Mesothelial cell of epicardium (in vitro differentiated cells): ENCODE data around the gene INO80. TPM values are rescaled to one million over a fixed set of nuclear protein-coding genes. Genes with fewer than 3 reads are reported as not detected.
"Not testable (repeated sequence)": the region's sequence is repeated elsewhere in the genome, so short reads cannot be mapped to it uniquely, and the experiment has no call there.

Experiments
- DNase-seq, 2 experiments: peaks; one replicate each; pipeline ENCODE4 v3.0.0; 2021; ENCODE audit warnings: low spot score in 2 of 2; ENCODE audit not compliant: unreplicated experiment in 2 of 2
- H3K27ac Mint-ChIP-seq: 2 replicates; pipeline ENCODE4 v1.8.0; 2021; ENCODE audit warnings: mixed read lengths
- H3K27me3 Mint-ChIP-seq: 2 replicates; pipeline ENCODE4 v1.8.0; 2021; ENCODE audit warnings: low read depth, mixed read lengths
- H3K36me3 Mint-ChIP-seq: 2 replicates; pipeline ENCODE4 v1.8.0; 2021; ENCODE audit warnings: mixed read lengths
- H3K4me1 Mint-ChIP-seq: 2 replicates; pipeline ENCODE4 v1.8.0; 2021; ENCODE audit warnings: mixed read lengths
- H3K4me3 Mint-ChIP-seq: 2 replicates; pipeline ENCODE4 v1.8.0; 2021; ENCODE audit warnings: mild to moderate bottlenecking, moderate library complexity, mixed read lengths
- H3K9me3 Mint-ChIP-seq: 2 replicates; pipeline ENCODE4 v1.8.0; 2021; ENCODE audit warnings: mixed read lengths
- total RNA-seq: library from RNA; stranded (reverse); gene quantifications from 3 replicates; pipeline ENCODE4 v1.2.1, GENCODE V29; 2021
- TF ChIP-seq, protein P1 (sequence below): fragments of 200-600 bp; sonication (generic); IDR thresholded peaks from one replicate; pipeline ENCODE4 v1.5.0; 2021; ENCODE audit warnings: antibody characterized with exemption; ENCODE audit not compliant: unreplicated experiment

Gene INO80
- total RNA-seq, 1 donor from 2014 or later, result 23.7 TPM

DNA sequence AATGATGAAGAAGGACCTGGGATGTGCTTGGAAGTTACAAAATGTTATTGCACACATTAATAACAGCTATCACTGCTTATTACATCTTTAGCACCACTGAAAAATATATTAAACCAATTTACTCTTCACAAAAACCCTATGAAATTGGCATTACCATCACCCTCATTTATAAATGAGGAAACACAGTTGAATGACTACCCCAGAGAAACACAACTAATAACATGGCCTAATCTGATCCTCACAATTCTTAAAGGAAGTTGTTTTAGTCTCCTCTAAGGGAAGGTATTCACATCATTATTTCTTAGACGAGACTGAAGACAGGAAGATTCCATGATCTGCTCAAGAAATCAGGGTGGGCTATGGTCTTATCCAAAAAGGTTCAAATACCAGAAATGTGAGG is 35.9 kb downstream of the INO80 start:
- TF ChIP-seq, protein P1, sequence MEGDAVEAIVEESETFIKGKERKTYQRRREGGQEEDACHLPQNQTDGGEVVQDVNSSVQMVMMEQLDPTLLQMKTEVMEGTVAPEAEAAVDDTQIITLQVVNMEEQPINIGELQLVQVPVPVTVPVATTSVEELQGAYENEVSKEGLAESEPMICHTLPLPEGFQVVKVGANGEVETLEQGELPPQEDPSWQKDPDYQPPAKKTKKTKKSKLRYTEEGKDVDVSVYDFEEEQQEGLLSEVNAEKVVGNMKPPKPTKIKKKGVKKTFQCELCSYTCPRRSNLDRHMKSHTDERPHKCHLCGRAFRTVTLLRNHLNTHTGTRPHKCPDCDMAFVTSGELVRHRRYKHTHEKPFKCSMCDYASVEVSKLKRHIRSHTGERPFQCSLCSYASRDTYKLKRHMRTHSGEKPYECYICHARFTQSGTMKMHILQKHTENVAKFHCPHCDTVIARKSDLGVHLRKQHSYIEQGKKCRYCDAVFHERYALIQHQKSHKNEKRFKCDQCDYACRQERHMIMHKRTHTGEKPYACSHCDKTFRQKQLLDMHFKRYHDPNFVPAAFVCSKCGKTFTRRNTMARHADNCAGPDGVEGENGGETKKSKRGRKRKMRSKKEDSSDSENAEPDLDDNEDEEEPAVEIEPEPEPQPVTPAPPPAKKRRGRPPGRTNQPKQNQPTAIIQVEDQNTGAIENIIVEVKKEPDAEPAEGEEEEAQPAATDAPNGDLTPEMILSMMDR, result no peak
- H3K4me1 Mint-ChIP-seq, result no peaks in the 10 kb centered on the region
- H3K27me3 Mint-ChIP-seq, result no peaks in the 10 kb centered on the region
- no peak overlapping the region for H3K4me3 Mint-ChIP-seq
- peaks cover 47% of the 10 kb centered on the region for H3K36me3 Mint-ChIP-seq
- no peaks in the 10 kb centered on the region for H3K9me3 Mint-ChIP-seq
- no peak for DNase-seq
- H3K27ac Mint-ChIP-seq, result no peak overlapping the region

DNA sequence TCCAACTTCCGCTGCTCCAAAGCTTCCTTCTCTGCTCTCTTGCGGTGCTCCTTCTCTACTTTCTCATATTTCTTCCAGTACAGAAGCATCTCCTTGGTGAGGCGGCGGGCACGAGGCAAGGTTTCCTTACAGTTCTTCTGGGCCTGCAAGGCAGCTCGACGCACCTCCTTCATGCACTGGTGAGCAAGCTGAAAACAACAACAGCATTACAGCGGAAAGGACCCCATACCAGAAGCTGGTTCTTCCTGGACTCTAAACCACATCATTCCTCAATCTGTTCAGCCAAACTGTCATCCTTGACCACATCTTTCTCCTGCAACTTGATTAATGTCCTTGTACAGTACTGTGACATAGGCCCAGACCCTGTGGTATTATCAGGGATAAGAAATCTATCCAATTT is 36.4 kb downstream of the INO80 start:
- no peaks in the 10 kb centered on the region for H3K27me3 Mint-ChIP-seq
- no peak overlapping the region for H3K27ac Mint-ChIP-seq
- no peak overlapping the region for H3K4me3 Mint-ChIP-seq
- no peaks in the 10 kb centered on the region for H3K4me1 Mint-ChIP-seq
- no peak for DNase-seq
- TF ChIP-seq, protein P1, result no peak
- H3K36me3 Mint-ChIP-seq, result peaks cover 46% of the 10 kb centered on the region
- no peaks in the 10 kb centered on the region for H3K9me3 Mint-ChIP-seq

DNA sequence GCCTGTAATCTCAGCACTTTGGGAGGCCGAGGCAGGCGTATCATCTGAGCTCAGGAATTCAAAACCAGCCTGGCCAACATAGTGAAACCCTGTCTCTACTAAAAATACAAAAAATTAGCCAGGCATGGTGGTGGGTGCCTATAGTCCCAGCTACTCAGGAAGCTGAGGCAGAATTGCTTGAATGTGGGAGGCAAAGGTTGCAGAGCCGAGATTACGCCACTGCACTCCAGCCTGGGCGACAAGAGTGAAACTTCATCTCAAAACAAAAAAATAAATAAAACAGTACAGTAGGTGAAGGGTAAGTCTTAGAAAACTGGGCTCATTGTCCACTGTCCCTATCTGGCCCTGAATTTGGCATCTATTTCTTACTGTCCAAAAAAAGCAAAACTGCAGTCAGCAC is 37.2 kb downstream of the INO80 start:
- not testable (repeated sequence) for H3K4me3 Mint-ChIP-seq, H3K27ac Mint-ChIP-seq, H3K9me3 Mint-ChIP-seq, H3K27me3 Mint-ChIP-seq, H3K4me1 Mint-ChIP-seq, DNase-seq
- peaks cover 45% of the 10 kb centered on the region for H3K36me3 Mint-ChIP-seq

DNA sequence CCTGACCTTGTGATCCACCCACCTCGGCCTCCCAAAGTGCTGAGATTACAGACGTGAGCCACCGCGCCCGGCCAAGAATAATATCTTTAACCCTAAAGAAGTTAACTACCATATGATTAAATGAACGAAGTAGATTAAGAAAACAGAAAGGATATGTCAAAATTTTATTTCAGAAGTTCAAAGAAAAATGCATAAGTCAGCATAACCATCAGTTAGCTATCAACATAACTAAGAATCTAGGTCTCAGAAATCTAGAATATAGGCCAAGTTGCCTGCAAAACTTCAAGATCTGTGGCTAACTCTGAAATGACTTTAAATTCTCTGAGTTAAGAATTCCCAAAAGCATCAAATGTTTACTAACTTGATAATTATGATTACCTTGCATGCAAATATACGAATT is 38.0 kb downstream of the INO80 start:
- Mint-ChIP-seq H3K9me3 (no peaks in the 10 kb centered on the region), H3K4me1 (no peaks in the 10 kb centered on the region), H3K27ac (no peak overlapping the region), H3K36me3 (peaks cover 45% of the 10 kb centered on the region), H3K4me3 (no peak overlapping the region), H3K27me3 (no peaks in the 10 kb centered on the region)
- no peak for DNase-seq
- TF ChIP-seq, protein P1, result no peak

DNA sequence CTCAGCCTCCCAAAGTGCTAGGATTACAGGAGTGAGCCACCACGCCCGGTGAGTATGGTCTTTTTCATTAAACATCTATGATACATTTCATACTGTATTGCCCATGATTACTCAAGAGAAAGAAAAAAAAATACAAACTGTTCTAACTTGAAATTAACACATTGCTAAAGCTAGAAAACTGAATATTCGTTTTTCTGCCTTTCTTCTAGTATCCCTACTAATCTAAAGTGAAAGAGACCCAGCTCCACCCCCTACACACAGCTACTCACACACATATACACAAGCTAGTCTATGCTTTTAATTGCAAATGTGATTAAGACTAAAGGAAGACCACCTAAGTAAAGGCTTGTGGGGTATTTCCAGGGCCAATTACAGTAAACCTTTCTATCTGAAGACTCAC is 43.1 kb downstream of the INO80 start:
- H3K27ac Mint-ChIP-seq, result no peak overlapping the region
- no peaks in the 10 kb centered on the region for H3K4me1 Mint-ChIP-seq
- H3K36me3 Mint-ChIP-seq, result peaks cover 44% of the 10 kb centered on the region
- TF ChIP-seq, protein P1, result no peak
- DNase-seq, result no peak
- no peaks in the 10 kb centered on the region for H3K27me3 Mint-ChIP-seq
- no peaks in the 10 kb centered on the region for H3K9me3 Mint-ChIP-seq
- no peak overlapping the region for H3K4me3 Mint-ChIP-seq

DNA sequence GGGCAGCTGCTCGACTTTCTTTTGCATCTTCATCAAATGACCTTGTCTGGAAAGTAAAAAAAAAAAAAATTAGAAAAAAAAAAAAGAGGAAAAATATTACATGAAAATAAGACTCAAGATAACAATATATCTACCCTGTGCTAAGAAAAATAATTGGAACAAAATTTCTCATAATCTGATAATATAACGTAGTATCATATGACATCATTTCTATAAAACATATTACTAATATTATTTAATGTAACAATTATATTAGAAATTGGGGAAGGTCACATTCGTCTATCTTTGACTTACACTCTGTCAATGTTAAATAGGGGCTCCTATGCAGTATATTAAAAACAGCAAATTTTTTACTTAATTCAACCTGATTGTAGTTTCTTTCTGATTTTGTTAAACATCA is 44.1 kb downstream of the INO80 start:
- Mint-ChIP-seq H3K4me1 (no peaks in the 10 kb centered on the region), H3K27ac (no peak overlapping the region), H3K9me3 (no peaks in the 10 kb centered on the region), H3K27me3 (no peaks in the 10 kb centered on the region), H3K36me3 (peaks cover 50% of the 10 kb centered on the region), H3K4me3 (no peak overlapping the region)
- DNase-seq, result no peak
- TF ChIP-seq, protein P1, result no peak
